HEK293T (cell line): ENCODE measurements around the gene OCEL1.

Experiments
- ARNT ChIP-seq: fragments of 450-650 bp; IDR thresholded peaks from 2 replicates; pipeline ENCODE4 v1.6.1; 2017; ENCODE audit warnings: mild to moderate bottlenecking
- BHLHE40 ChIP-seq: fragments of 450-650 bp; IDR thresholded peaks from 2 replicates; pipeline ENCODE4 v1.6.1; 2016; ENCODE audit warnings: mild to moderate bottlenecking, moderate library complexity, borderline replicate concordance
- ELF4 ChIP-seq: fragments of 450-650 bp; IDR thresholded peaks from 2 replicates; pipeline ENCODE4 v1.6.1; 2017; ENCODE audit warnings: antibody characterized with exemption
- FOXA1 ChIP-seq: fragments of 450-650 bp; IDR thresholded peaks from 2 replicates; pipeline ENCODE4 v1.6.1; 2016; ENCODE audit warnings: mild to moderate bottlenecking
- FOXK2 ChIP-seq: fragments of 450-650 bp; IDR thresholded peaks from 2 replicates; pipeline ENCODE4 v1.6.1; 2016; ENCODE audit warnings: mild to moderate bottlenecking
- FOXM1 ChIP-seq: fragments of 450-650 bp; IDR thresholded peaks from 2 replicates; pipeline ENCODE4 v1.6.1; 2017; ENCODE audit warnings: mild to moderate bottlenecking, borderline replicate concordance
- HDGF ChIP-seq: fragments of 450-650 bp; IDR thresholded peaks from 2 replicates; pipeline ENCODE4 v1.6.1; 2017; ENCODE audit warnings: antibody characterized with exemption, borderline replicate concordance
- L3MBTL2 ChIP-seq: fragments of 450-650 bp; conservative IDR thresholded peaks from 2 replicates; pipeline ENCODE4 v1.6.1; 2016; ENCODE audit warnings: mild to moderate bottlenecking
- NFRKB ChIP-seq: fragments of 450-650 bp; IDR thresholded peaks from 2 replicates; pipeline ENCODE4 v1.6.1; 2016; ENCODE audit warnings: mild to moderate bottlenecking, moderate library complexity
- SP1 ChIP-seq: fragments of 450-650 bp; IDR thresholded peaks from 2 replicates; pipeline ENCODE4 v1.6.1; 2017
- SUZ12 ChIP-seq: fragments of 450-650 bp; IDR thresholded peaks from 2 replicates; pipeline ENCODE4 v1.6.1; 2016; ENCODE audit warnings: mild to moderate bottlenecking
- ZNF384 ChIP-seq: fragments of 450-650 bp; IDR thresholded peaks from 2 replicates; pipeline ENCODE4 v1.6.1; 2016
- TF ChIP-seq, protein P1 (sequence below): fragments of 450-650 bp; IDR thresholded peaks from 2 replicates; pipeline ENCODE4 v1.6.1; 2016

DNA sequence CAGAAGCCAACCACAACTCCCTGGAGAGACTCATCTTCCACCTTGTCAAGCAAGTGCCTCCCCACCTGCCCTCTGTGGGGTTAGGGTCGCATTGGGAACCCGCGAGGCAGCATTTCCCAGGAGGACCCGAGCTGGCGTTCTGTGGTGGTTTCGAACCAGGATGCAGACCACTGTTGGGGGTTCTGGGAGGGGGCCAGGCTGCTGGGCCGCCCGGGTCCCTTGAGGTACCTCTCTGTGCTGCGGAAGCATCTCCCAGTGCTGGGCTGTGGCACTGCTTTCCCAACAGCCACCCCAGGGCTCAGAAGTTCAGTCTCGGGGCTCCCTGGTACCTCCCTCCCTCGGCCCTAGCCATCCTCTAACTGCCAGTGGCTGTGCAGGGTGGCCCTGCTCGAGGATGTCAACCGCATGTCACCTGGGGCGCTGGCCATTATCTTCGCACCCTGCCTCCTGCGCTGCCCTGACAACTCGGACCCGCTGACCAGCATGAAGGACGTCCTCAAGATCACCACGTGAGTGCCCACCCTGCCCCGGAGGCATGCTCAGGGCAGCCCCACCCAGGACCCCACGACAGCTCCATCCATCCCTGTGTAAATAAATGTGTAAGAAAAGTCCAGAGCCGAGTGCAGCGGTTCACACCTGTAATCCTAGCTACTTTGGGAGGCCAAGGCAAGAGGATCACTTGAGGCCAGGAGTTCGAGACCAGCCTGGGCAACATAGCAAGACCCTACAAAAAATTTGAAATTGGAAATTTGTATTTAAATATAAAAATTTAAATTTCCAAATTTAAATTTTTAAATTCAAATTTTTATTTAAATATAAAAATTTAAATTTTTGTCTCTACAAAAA lies 19.1 kb upstream of the OCEL1 start:
- no peak for TF ChIP-seq SP1
- TF ChIP-seq FOXM1, result no peak
- TF ChIP-seq, protein P1, sequence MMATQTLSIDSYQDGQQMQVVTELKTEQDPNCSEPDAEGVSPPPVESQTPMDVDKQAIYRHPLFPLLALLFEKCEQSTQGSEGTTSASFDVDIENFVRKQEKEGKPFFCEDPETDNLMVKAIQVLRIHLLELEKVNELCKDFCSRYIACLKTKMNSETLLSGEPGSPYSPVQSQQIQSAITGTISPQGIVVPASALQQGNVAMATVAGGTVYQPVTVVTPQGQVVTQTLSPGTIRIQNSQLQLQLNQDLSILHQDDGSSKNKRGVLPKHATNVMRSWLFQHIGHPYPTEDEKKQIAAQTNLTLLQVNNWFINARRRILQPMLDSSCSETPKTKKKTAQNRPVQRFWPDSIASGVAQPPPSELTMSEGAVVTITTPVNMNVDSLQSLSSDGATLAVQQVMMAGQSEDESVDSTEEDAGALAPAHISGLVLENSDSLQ, result no peak
- no peak for TF ChIP-seq BHLHE40
- no peak for TF ChIP-seq ELF4
- no peak for TF ChIP-seq NFRKB
- no peak for TF ChIP-seq ZNF384
- TF ChIP-seq HDGF, result no peak
- no peak for TF ChIP-seq L3MBTL2
- no peak for TF ChIP-seq ARNT
- no peak for TF ChIP-seq FOXK2
- no peak for TF ChIP-seq SUZ12
- TF ChIP-seq FOXA1, result no peak
